Stimulated activated CD8-positive, alpha-beta memory T cell treated with anti-CD3 and anti-CD28 coated beads, Interleukin-7, amount 100 ng/mL, for 48 hours (primary cell): ENCODE results near the gene C16orf86.

Experiments used
- DNase-seq, 2 donors: peaks; one replicate each; pipeline ENCODE4 v3.0.0-alpha.2; 2020; ENCODE audit warnings: low read depth in 1 of 2; ENCODE audit errors: extremely low read depth in 1 of 2

The C16orf86 gene

DNA sequence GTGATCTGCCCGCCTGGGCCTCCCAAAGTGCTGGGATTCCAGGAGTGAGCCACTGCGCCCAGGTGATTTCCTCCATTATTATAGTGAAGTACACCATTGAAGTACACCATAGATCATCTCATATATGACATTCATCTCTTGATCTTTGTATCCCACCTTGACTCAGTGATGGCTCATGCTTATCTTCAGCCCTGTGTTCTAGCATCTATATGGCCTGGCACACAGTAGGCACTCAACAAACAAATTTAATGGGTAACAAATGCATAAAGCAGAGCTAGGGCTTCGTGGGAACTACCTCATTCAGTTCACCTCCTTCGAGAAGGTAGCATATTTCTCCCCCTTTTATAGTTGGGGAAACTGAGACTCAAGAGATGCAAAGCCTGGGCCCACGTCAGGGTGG lies 1.0 kb upstream of the C16orf86 start:
- no peak for DNase-seq

DNA sequence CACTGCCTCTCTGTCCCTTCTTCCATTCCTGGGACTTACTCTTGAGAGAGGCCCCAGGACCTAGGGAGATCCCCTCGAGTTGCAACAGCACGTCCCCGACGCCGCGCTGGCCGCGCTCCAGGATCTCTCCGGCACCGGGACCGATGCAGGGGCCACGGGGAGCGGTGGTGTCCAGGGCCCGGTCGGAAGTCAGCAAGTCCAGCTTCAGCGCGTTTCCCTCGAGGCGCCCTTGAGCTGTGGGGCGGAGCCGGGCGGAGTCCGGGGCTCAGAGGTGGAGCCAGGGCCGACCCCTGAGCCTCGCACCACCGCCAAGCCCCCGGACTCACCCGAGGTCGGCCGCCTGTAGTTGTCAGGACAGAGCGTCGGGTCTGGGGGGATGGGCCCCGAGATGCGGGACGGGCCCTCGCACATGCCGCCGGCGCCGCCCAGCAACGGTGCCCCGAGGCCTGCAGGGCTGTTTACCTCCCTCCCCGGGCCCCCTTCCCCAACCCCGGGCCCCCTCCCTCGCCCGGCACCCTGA lies 522 bp upstream of the C16orf86 start:
- no peak for DNase-seq

DNA sequence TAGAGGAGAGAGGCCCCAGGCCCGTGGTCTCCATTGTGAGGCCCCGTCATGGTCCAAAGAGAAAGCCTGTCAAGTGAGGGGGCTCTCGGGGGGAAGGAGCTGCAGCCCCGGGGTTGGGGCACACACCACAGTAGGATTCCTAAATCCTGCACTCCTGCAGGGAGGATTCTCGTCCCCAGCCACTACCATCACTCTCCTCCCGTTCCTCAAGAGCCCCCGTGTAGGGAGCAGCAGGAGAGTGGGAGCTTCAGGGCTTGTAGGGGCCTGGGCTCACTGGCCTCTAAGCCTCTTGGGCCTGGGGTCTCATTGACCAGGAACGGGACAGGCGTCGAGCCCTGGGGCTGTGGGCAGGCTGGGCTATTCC lies 821 bp downstream of the C16orf86 start:
- no peak for DNase-seq

DNA sequence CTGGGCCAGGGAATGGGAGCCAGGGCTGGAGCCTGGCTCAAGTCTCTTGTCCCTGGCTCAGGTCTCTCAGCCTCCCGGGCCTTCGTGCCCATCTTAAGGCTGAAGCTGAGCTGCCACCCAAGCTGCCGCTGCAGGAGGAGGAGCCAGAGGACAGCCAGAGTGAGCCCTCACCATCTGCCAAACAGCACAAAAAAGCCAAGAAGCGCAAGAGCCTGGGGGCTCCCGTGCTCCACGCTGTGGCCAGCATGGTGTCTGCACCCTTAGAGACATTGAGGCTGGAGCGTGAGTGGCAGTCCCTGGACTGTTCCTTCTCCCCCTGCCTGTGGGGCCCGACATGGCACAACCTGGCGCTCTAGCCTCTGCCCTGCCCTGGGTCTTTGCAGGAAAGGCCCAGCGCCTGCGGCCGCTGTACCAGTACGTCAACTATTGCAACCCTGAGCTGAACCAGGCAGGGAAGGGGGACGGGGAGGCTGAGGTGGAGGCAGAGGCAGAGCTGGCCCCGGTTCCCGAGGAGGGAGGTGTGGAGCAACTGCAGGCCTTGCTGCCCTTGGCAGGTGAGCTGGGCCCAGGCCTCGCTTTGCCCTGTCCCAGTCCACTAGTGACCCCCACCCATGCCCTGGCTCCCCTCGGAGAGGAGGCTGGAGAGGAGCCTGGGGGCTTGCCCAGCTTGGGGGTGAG lies 1.3 kb downstream of the C16orf86 start:
- DNase-seq, result peak; percentile 63 to 77

DNA sequence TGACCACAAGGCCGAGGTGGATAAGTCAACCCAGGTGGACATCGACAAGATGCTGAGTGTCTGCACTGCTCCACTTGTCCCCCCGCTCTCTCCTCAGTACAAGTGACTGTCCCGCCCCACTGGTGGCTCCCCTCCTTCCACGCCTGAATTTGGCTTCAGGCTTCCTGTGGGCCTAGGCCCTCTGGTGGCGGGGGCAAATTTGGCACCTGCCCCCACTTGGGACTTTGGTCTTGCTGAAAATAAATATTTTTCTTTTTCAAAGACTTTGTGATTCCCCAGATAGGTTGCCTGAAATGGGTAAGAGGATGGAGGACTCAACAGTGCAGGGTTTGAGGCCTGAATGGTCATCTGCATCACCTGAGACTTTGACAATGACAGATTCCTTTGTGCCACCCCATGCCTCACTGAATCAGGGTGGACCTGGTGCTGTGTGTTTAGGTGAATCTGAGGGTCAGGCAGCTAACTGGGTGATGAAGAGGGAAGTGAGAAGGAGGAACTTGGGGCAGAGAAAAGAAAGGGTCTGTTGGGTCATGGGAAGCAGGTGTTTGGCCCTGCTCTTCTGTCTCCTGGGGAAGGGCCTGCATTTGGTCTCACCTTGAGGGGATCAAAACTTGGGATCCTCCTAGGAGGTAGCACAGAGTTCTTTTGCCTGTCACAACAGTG lies 2.0 kb downstream of the C16orf86 start:
- DNase-seq, result no peak

DNA sequence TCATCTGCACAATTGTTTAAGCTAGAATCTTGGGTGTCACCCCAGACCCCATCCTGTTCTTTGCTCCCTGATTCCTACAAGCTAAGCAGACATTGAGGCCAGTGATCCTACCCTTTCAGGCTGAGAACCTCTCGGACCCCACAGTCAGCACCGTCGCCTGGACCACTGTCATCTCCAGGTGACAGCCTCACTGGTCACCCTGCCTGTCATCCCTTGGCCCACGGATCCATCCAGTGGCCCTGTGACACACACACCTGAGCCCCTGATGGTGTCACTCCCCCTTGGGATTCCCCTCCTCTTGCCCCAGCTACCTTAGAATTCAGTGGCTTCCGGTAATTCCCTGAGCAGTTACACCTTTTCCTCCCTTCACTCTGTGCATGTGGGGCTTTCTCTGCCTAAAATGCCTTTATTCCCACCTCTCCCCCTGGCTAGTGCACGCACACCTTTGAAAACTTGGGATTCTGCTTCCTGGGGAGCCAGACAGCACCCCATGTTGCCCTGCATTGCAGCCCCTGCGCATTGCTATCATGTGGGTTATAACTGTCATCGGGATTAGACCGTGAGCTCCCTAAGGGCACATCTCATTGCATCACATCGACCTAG lies 3.0 kb downstream of the C16orf86 start:
- DNase-seq, result no peak

DNA sequence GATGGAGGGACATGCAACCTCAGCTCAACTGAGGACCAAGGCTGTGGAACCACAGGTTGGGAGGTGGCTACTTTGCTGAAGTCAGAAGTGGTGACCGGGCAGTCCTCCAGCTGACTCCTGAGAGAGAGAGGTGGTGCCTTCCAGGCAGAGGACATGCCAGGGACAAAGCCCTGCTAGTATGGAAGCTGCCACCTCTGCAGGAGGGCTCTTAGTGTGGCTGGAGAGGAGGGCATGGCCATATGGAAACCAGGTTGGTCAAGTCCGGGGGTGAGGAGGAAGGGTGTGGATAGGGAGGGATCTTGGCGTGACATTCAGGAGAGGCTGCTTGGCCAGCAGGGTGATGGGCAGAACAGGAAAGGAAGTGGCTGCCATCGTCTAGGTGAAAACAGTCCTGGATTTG lies 5.7 kb downstream of the C16orf86 start:
- no peak for DNase-seq

DNA sequence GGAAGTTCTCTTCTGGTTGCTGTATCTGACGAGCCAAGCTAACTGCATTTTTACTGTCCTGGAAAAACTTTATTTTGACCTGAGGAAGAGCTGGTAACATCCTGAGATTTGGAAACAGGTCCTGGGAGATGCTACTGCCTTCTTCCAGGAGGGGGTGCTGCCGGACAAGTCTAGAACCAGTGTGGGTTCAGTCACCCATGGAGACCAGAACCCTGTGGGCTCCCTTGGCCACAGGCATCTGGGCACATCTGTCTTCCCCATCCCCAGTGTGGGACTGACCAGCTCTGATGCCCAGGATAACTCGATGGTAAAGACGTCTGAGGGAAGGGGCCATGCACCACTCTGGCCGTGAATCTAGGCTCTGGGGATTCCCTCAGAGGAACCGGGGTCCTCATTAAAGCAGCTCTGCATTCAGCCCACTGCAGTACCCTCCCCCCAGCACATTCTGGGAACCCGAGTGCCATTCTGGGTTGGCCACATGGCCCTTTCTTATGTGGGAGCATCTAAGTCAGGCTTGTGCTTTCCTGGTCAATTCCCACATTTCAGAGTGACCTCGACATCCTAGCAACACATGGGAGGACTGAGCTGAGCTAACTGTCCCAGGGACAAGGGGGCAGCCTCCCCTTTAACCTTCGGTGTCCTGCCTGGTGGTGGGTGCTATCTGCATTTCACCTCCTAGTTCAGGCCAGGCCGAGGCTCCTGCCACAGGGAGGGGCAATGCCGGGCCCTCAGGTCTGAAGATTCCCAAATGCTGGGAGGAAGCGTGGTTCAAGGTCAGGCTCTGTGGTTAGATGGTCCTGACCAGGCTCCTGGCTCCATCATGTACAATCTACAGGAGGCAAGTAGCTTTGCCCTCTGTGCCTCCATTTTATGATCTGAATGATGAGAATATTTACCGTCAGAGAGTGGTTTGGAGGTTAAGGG lies 6.4 kb downstream of the C16orf86 start:
- DNase-seq, result no peak

DNA sequence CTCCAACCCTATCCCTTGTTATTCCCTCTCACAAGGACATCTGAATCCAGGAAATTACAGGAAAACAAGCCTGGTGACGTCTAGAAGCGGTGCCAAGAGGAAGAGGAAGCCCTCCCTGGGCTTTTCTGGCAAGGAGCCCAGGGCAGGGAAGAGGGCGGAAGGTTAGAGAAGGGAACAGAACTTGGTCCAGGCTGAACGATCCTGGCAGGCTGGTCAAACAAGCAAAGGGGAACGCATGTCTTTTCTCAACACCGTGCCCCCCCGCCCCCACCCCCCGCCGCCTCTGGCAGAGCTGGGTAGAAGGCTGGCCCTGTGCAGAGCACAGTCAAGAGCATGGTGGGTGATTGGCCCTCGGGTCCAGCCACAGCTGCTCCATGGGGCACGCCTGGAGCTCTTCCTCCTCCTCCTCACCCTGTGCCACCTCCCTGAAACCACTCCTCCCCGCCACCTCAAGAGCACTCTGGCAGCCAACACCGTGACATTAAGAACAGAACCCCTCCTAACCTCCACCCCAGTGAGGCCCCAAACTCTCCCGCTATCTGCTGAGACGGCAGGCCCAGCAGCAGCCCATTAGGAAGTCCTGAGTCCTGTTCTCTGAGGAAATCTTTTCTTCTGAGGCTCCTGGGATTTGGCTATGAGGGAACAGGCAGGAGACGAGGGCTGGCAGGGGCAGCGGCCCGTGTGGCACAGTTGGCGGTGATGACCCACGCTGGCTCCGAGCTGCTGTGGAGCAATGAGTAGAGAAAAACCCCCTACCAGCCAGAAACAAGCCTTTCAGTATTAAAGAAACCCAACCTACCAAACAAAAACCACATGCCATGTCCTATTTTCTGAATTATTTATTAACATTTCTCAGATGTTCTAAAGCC lies 7.3 kb downstream of the C16orf86 start:
- DNase-seq, result no peak

DNA sequence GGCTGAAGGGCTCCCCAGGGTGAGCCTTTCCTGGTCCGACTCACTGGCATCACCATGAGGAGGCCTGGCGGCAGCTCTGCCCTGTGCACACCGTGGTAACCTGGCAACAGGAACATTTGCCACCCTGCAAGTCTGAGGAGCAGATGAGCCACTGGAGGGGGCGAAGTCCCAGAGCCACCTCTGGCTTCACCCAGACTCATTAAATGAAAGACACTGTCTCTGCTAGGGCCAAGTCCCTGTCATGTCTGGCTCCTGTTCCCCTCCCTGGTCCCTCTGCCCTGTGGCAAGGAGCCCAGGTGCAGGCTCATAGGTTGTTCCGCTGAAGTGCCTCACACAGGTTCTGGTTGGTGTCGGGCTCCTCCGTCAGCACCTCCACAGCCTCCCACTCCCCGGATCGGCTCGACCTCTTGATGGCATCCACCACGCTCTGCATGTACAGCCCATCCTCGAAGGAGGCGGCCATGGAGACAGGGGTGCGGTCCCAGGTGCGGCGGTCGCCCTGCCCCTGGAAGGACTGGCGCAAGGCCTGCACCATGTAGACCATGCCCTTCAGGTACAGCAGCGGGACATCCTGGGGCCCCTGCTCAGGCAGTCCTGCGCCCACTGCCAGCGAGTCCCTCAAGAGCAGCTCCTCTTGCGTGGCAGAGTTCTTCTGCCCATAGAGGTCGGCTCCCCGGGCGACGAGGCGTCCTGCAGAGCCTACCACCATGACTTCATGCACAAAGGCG lies 8.4 kb downstream of the C16orf86 start:
- no peak for DNase-seq

DNA sequence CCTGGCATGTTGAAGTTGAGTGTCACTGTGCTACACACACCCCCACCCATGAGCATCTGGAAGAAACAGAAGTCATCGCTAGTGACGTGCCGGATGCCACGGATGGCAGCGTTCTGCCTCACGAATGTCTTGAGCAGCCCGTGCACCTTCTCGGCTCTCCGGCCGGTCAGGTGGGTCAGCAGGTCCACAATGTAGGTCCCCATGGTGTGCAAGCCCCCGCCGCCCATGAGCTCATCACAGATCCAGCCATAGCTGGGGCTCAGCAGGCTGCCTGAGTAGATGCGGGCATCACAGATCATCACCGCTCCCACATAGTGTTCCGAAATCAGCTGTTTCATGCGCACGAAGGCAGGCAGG lies 8.9 kb downstream of the C16orf86 start:
- DNase-seq, result no peak

DNA sequence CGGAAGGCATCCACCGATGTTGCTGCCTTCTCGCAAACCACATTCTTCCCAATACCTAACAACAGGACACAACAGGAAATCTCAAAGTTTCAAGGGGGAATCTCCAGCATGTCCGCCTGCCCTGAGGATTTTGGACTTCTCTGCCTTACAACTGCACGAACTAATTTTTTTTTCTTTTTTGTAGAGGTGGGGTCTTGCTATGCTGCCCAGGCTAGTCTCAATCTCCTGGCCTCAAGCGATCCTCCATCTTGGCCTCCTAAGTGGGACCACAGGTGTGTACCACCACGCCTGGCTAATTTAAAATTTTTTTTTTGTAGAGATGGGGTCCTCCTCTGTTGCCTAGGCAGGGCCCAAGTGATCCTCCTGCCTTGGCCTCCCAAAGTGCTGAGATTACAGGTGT lies 9.4 kb downstream of the C16orf86 start:
- no peak for DNase-seq

DNA sequence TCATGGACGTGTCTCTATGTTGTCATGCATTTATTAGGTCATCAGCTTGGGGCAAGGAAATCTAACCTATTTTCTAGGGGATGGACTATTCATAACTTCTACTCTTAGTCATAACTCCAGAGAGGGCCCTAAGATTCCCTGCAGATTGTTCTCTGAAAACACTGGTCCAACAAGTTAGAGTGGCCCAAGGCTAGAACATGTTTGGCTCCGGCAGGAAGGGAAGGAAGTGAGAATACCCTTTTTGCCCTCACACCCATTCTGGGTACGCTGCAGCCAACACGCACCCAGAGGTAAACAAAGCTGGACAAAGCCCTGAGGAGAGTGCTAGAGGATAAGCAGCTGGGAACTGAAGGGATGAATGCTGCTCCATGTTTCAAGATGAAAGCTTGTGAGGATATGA lies 9.9 kb downstream of the C16orf86 start:
- no peak for DNase-seq

DNA sequence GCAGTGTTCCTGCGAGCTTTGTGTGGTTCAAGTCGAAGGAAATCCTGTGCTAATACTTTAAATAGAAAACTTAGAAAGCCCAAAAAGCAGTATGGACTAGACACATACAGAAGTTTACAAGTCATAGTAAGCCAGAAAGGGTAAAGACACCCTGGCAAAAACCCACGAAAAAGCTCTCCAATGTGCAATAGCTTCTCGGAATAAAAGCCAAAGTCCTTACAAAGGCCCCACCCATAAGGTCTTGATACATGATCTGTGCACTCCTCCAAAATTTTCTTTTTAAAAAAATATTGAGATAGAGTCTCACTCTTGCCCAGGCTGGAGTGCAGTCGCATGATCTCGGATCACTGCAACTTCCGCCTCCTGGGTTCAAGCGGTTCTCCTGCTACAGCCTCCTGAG lies 10.3 kb downstream of the C16orf86 start:
- DNase-seq, result no peak

DNA sequence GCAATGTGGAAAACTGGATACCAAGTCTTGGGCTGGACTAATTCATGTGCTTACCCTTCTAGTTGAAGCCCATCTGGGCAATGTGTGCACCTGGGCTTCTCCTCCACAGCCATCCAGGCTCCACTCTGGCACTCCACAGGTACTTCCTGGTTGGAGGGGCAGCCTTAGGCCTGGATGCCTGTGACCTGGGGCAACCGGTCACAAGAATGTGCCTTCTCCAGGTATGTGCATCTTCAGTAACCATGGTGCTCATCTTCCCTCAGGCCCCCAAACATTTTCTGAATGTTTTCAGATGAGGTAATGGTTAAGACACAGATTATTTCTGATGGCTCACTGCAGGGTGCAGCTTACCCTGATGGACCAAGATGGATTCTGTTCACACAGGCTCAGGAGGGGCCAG lies 11.1 kb downstream of the C16orf86 start:
- no peak for DNase-seq

DNA sequence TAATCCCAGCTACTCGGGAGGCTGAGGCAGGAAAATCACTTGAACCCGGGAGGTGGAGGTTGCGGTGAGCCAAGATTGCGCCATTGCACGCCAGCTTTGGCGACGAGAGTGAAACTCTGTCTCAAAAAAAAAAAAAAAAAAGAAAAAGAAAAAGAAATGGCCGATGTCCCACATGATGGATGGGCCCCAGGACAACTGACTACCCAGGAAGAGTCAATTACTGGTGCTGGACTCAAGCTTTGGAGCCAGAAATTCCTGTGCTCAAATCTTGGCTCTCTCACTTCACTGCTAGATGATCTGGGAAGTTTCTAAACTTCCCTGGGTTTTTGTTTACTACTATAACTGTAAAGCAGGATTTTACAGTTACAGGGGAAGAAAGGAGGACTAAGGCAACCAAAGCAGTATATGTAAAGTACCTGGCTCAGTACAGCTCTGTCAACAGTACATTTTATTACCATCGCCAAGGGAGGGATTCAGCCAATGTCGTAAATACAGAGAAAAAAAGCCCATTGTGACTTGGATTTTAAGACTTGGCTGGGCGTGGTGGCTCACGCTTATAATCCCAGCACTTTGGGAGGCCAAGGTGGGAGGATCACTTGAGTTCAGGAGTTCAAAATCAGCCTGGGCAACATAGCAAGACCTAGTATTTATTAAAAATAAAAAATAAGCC lies 11.9 kb downstream of the C16orf86 start:
- DNase-seq, result no peak

DNA sequence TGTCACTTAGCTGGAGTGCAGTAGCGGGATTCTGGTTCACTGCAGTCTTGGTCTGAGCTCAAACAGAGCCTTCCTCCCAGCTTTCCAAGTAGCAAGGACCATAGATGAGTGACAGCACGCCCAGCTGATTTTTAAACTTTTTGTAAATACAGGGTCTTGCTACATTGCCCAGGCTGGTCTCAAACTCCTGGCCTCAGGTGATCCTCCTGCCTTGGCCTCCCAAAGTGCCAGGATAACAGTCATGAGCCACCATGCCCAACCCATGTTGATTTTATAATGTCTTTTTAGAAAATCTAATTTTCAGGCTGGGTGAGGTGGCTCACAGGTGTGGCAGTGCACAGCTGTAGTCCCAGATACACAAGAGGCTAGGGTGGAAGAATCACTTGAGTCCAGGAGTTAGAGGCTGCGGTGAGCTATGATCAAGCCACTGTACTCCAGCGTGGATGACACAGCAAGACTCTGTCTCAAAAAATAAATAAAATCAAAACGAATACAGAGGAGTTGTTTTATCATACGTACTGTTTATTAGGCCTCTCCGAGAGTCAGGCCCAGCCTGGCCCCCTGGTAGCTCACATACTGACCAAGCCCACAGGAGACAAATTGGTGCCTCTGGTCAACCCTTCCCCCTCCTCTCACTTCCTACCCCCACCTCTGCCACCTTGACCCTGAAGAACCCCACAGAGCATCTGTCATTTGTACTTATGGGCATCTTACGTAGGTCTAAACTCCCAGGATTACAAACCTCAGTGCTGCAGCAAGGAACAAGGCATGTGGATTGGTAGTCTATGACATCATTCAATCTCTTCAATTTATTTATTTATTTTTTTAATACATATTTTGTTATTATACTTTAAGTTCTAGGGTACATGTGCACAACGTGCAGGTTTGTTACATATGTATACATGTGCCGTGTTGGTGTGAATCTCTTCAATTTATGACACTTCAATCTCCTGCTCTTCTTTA lies 13.6 kb downstream of the C16orf86 start:
- no peak for DNase-seq

DNA sequence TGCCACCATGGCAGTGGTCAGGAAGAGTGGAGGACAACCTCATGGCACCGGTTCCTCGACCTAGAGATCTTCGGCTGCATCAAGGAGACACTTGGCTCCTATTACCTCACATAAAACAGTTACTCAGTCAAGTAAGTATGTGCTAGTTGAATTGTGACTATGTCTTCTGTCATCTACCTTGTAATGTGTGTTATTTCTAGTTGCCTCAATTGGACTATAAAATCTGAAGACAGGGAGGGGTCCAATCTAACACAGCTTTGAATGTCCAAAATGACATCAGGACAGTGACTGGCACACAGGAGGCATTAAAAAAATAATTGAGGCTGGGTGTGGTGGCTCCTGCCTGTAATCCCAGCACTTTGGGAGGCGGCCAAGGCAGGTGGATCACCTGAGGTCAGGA lies 17.2 kb downstream of the C16orf86 start:
- DNase-seq, result no peak
